Iris pigment epithelial cell (primary cell): ENCODE measurements around the gene SLC24A3.

Experiments used
- DNase-seq: peaks from one replicate; pipeline ENCODE4 v3.0.0-alpha.2; 2011; ENCODE audit warnings: low read depth

The SLC24A3 gene

GRCh38 chr20:19428324-19428723 is 215.9 kb downstream of the SLC24A3 start:
- no peak for DNase-seq

- no peak for DNase-seq
Measured at GRCh38 chr20:19429538-19429937, 217.1 kb downstream of the SLC24A3 start.

GRCh38 chr20:19430641-19431315 is 218.3 kb downstream of the SLC24A3 start:
- DNase-seq = no peak

DNA sequence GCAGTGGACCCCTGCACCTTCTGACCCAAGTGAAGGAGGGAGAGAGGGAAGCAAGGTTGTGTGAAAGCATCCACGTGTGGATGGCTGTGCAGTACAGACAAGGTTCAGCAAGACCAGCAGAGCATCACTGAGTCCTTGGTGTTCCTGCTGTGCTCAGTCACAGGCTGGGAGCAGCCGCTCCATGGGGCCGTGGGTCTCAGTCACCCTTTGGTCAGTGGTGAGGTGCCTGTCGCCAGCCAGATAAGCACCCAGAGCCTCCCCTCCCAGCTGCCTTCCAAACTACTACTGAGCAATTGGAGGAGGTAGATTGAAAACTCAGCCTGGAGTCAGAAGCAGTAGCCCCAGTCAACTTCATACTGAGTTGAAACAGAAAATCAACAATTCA is 218.9 kb downstream of the SLC24A3 start:
- DNase-seq = no peak

GRCh38 chr20:19431906-19432305 is 219.5 kb downstream of the SLC24A3 start:
- no peak for DNase-seq

DNA sequence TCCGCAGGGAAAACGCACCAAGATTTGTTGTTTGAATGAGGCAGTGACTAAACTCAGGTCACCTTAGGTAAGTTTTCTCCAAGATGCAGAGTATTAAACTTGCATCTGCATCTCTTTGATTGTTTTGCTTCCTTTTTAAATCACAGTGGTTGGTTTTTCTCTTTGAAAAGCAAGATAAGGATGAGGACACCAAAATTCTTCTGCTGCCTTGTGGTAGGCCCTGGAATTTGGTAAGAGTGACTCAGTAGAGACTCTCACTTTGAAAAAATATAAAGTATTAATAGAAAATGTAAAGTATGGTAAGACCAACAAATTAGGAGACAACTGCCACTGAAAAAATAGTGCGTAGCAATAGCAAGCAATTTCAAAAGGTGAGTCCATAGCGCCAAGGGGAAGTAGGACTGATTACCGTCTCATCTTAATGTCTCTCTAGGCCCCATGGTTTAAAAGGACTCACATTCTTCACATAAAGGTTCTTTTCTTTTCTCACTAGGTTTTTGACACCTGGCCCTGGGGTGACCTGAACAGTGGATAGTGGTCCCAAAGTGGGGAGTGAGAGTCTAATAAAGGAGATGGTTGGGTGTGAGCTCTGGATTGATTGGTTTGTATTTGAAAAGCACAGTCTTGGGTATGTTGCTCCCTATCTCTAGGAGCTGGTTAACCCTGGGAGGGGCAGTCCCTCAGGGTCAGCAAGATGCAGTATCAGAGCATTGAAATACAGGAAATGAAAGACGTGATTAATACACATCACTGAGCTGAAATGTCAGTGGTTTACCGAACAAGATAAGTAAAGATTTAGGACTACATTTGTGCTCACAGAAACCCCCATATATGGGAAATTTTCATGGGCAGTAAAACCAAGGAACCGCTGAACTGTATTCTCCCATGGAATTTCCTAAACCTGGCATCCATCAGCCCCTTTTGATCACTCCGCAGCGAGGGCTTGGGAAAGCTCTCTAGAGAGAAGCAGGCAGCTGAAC is 221.2 kb downstream of the SLC24A3 start:
- peak; percentile 25 for DNase-seq

- no peak for DNase-seq
Measured at GRCh38 chr20:19435316-19435715, 222.9 kb downstream of the SLC24A3 start.

DNA sequence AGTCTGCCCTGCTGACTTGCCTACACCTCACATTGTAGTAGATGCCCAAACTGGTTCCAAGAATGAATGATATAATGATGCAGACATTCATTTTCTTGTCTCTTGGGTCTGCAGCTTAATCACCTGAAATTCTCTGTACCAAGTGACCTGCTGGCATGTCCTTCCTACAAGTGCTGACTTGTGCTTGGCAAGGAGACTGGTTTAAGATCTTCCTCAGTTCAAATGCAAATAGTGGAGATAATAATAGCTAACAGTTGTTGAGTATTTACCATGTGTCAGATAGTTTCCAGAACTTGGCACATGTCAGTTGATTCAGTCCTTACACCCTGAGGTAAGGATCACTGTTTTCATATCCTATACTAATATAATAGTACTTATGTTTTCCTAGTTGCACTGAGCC is 223.4 kb downstream of the SLC24A3 start:
- no peak for DNase-seq

- DNase-seq = no peak
Measured at GRCh38 chr20:19438488-19438887, 226.0 kb downstream of the SLC24A3 start.

GRCh38 chr20:19440660-19441527 is 228.5 kb downstream of the SLC24A3 start:
- no peak for DNase-seq

DNA sequence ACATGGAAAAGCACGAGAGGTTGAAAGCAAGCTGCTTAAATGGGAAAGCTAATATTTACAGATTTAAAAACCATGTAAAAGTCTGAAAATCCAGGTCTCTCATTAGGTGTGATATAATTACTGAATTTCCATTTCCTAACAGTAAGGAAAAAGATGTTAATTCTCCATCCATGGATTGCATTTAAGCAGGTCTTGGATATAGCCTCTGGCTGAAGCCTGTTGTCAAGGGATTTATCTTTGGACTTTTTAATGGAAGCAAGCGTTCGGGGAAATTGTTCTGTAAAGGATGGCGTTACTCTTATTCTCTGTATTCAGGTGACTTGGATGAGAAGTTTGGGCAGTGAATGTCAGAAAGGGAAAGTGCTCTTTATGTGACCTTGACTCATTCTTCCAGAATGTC is 233.8 kb downstream of the SLC24A3 start:
- no peak for DNase-seq

GRCh38 chr20:19448632-19449031 is 236.2 kb downstream of the SLC24A3 start:
- no peak for DNase-seq

DNA sequence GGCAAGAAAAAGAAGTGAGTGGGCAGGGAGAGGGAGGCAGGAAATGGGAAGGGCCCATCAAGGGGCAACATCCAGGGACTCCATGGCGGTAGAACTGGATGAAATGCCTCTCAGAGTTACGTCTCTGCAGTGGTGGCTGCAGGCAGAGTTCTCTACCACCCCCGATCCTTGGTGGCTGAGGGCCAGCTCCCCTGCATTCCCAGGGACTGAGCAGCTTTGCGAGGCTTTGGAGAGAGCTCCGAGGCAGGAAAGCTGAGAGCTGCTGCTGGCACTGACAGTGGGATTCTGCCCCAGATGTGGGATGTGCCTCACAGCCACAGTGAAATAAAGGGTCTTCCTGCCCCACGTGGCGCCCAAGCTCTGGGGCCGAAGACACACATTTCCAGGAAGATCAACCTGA is 236.6 kb downstream of the SLC24A3 start:
- DNase-seq = no peak

- no peak for DNase-seq
Measured at GRCh38 chr20:19451231-19451922, 238.9 kb downstream of the SLC24A3 start.

DNA sequence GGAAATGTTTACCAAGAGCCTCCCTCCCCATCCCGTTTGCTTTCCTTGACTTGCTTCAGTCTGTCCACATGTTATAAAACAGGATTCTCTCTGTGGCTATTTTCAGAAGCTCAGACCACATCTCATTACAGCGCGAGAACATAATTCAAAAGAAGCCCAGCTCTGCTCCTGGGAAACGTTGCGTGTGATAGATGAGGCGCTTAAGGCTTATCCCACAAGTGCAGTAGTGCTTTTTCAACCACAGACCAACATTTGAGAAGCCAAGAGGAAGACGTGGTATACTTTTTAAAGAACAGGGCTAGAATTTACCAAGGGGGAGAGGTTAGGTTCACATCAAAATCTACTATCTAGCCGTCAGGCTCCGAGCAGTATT is 239.5 kb downstream of the SLC24A3 start:
- DNase-seq = no peak

GRCh38 chr20:19453410-19453809 is 241.0 kb downstream of the SLC24A3 start:
- no peak for DNase-seq

GRCh38 chr20:19453862-19454261 is 241.4 kb downstream of the SLC24A3 start:
- no peak for DNase-seq

GRCh38 chr20:19456595-19457395 is 244.4 kb downstream of the SLC24A3 start:
- no peak for DNase-seq

- DNase-seq = no peak
Measured at GRCh38 chr20:19457611-19458010, 245.2 kb downstream of the SLC24A3 start.

DNA sequence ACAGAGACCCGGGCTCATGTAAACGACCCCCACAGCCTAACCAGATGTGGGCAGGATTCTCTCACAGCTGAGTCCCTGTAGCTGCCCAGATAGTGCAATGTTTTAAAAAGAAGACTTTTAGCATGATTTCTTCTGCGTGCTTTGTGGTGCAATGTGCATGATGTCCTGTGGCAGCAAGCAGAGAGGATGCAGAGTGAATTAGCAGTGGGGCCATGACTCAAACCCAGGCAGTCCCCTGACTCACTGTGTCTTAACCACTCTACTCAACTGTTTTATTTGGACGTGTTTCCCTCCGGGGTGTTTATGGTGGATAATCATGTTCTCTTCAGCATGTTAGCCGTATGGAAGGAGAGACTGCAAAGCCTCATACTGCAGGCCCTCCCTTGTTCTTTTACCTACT is 247.9 kb downstream of the SLC24A3 start:
- peak; percentile 0 for DNase-seq

DNA sequence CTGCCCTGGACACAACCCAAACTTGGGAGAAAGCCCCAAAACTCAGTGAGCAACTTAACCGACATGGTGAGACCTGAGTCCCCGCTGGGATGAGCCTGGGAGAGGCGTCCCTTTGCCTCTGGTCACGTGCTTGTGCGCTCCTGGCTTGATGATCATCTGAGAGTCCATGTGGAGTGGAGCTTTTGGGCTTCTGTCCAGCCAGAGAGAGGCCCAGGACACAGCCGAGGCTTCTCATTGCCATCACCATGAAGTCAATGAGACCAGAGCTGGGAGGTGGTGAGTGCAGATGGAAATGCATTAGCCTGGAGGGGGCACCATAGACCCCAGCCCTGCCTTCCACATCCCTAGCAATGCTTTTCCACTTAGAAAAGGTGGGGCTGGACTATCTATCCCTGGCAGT is 250.0 kb downstream of the SLC24A3 start:
- DNase-seq = no peak
